ENCODE results near the gene PTBP3. TPM values are rescaled to one million over a fixed set of nuclear protein-coding genes. Genes with fewer than 3 reads are reported as not detected.
A peak's percentile ranks its signal among the peaks of the same experiment; 100 is the strongest.

PTBP3 gene
- polyA plus RNA-seq, 3 donors: 33.6 to 68.3 (median 51.4) TPM

- no peak overlapping the region for H3K27ac Mint-ChIP-seq
- no peak for TF ChIP-seq CTCF (IDR thresholded peaks at IDR 0.05)
Measured at GRCh38 chr9:112382066-112382465, 48.6 kb upstream of the PTBP3 start.

GRCh38 chr9:112380825-112381221, 47.4 kb upstream of the PTBP3 start:
- peaks cover 0 to 2% (median 0%) of the 10 kb centered on the region in 7 donors for H3K9me3 Mint-ChIP-seq

More at GRCh38 chr9:112382066-112382465, 48.6 kb upstream of the PTBP3 start:
- Mint-ChIP-seq H3K4me1 (peaks cover 54% of the 10 kb centered on the region), H3K27me3 (ENCODE audit: low read depth in 3 of 3) (no peaks in the 10 kb centered on the region), H3K9me3 (peaks cover 0 to 2% (median 0%) of the 10 kb centered on the region in 7 donors), H3K4me3 (no peak overlapping the region), H3K36me3 (peaks cover 0 to 6% of the 10 kb centered on the region in 2 donors)
- 100% methylated on average over 2 of the region's 7 CpGs for WGBS (ENCODE audit: insufficient coverage)
- Histone ChIP-seq H2AFZ (ENCODE audit: insufficient read depth, low read depth, low read length, poor library complexity, severe bottlenecking) (no peak overlapping the region), H3K9ac (ENCODE audit: insufficient read depth, low read length, poor library complexity, severe bottlenecking) (no peak overlapping the region), H3K27ac (ENCODE audit: low read depth in 1 of 2, low read length in 2 of 2) (no peak overlapping the region), H3K79me2 (ENCODE audit: insufficient read depth, low read length) (peaks cover 63% of the 10 kb centered on the region), H3K4me2 (replicated peaks; ENCODE audit: extremely low read depth, low read length, poor library complexity, severe bottlenecking) (no peak overlapping the region), H3K9me3 (replicated peaks in 1 of 2; ENCODE audit: control insufficient read depth in 1 of 2, insufficient read depth in 1 of 2, low read length in 2 of 2) (no peaks in the 10 kb centered on the region), H3K4me3 (replicated peaks in 1 of 3; ENCODE audit: low read depth in 2 of 3, low read length in 3 of 3) (no peak overlapping the region), H3K4me1 (ENCODE audit: control insufficient read depth in 1 of 2, insufficient read depth in 2 of 2, low read length in 2 of 2) (peaks cover 36 to 49% of the 10 kb centered on the region in 2 donors), H4K20me1 (ENCODE audit: insufficient read depth, low read length) (no peaks in the 10 kb centered on the region), H3K36me3 (replicated peaks in 1 of 2; ENCODE audit: control insufficient read depth in 1 of 2, insufficient read depth in 2 of 2, low read length in 2 of 2) (no peaks in the 10 kb centered on the region), H3K27me3 (ENCODE audit: control insufficient read depth in 2 of 2, insufficient read depth in 2 of 2, low read length in 2 of 2) (no peaks in the 10 kb centered on the region)
- no peak for DNase-seq
- intact Hi-C loops (cut with micrococcal nuclease): no loop called here

More at GRCh38 chr9:112380825-112381221, 47.4 kb upstream of the PTBP3 start:
- H2AFZ ChIP-seq (ENCODE audit: insufficient read depth, low read depth, low read length, poor library complexity, severe bottlenecking): peak overlapping the region; percentile 84
- H3K4me3 Mint-ChIP-seq: peak overlapping the region; percentile 95 to 99
- H3K36me3 Mint-ChIP-seq: peaks cover 2 to 14% of the 10 kb centered on the region in 2 donors
- peak; percentile 25 to 52 (median 31) for DNase-seq
- no peaks in the 10 kb centered on the region for H4K20me1 ChIP-seq (ENCODE audit: insufficient read depth, low read length)
- H3K27ac ChIP-seq (ENCODE audit: low read depth in 1 of 2, low read length in 2 of 2): peak overlapping the region in 1 of 2 donors; percentile 99
- no peaks in the 10 kb centered on the region for H3K36me3 ChIP-seq (replicated peaks in 1 of 2; ENCODE audit: control insufficient read depth in 1 of 2, insufficient read depth in 2 of 2, low read length in 2 of 2)
- H3K27me3 Mint-ChIP-seq (ENCODE audit: low read depth in 3 of 3): no peaks in the 10 kb centered on the region
- intact Hi-C loops (cut with micrococcal nuclease): no loop called here
- peaks cover 60% of the 10 kb centered on the region for H3K4me1 Mint-ChIP-seq
- peaks cover 41 to 55% of the 10 kb centered on the region in 2 donors for H3K4me1 ChIP-seq (ENCODE audit: control insufficient read depth in 1 of 2, insufficient read depth in 2 of 2, low read length in 2 of 2)
- H3K9me3 ChIP-seq (replicated peaks in 1 of 2; ENCODE audit: control insufficient read depth in 1 of 2, insufficient read depth in 1 of 2, low read length in 2 of 2): no peaks in the 10 kb centered on the region
- H3K27me3 ChIP-seq (ENCODE audit: control insufficient read depth in 2 of 2, insufficient read depth in 2 of 2, low read length in 2 of 2): no peaks in the 10 kb centered on the region
- H3K27ac Mint-ChIP-seq: peak overlapping the region; percentile 93 to 99 (median 98)
- H3K79me2 ChIP-seq (ENCODE audit: insufficient read depth, low read length): peaks cover 53% of the 10 kb centered on the region
- peak overlapping the region; percentile 90 to 98 (median 92) for H3K4me3 ChIP-seq (replicated peaks in 1 of 3; ENCODE audit: low read depth in 2 of 3, low read length in 3 of 3)
- 100% methylated on average over 1 of the region's 7 CpGs for WGBS (ENCODE audit: insufficient coverage)
- peak overlapping the region; percentile 81 for H3K4me2 ChIP-seq (replicated peaks; ENCODE audit: extremely low read depth, low read length, poor library complexity, severe bottlenecking)
- TF ChIP-seq CTCF (IDR thresholded peaks at IDR 0.05): no peak
- H3K9ac ChIP-seq (ENCODE audit: insufficient read depth, low read length, poor library complexity, severe bottlenecking): peak overlapping the region; percentile 97

All from CD14-positive monocyte (primary cell).